ENCODE results near the gene ACTL6B. TPM values are rescaled to one million over a fixed set of nuclear protein-coding genes. Genes with fewer than 3 reads are reported as not detected.

ACTL6B gene
- total and polyA plus RNA-seq, 9 of the 15 experiments (the other 6 are each of a cell fraction or from before 2014, with no cell fraction given): not detected

GRCh38 chr7:100641463-100641859 lies 14.8 kb downstream of the ACTL6B start, which contains the start of gene TFR2 (continued):
- TF ChIP-seq SMARCC2 (IDR thresholded peaks at IDR 0.05; ENCODE audit: low read depth): peak; percentile 90
- 0 out of 2 replicates have a peak, but pooled peaks have one; percentile 63 for TF ChIP-seq RREB1 (CRISPR knock-in tag; IDR thresholded peaks at IDR 0.05)
- peak; percentile 51 for TF ChIP-seq RBFOX2 (IDR thresholded peaks at IDR 0.05; ENCODE audit: low read depth, low read length)
- TF ChIP-seq KAT7 (CRISPR knock-in tag; IDR thresholded peaks at IDR 0.05; ENCODE audit: borderline replicate concordance): no peak; the same call in 1 of the 2 replicates
- no peak for TF ChIP-seq RBM17 (IDR thresholded peaks at IDR 0.05; ENCODE audit: borderline replicate concordance, low read depth, low read length)
- TF ChIP-seq BRD9 (IDR thresholded peaks at IDR 0.05; ENCODE audit: low read depth, partially characterized antibody): peak; percentile 49
- peak; percentile 58; the same call in 1 of the 2 replicates for TF ChIP-seq THAP12 (CRISPR knock-in tag; IDR thresholded peaks at IDR 0.05)
- 0 out of 2 replicates have a peak, but pooled peaks have one; percentile 19 for TF ChIP-seq E2F3 (CRISPR knock-in tag; IDR thresholded peaks at IDR 0.05)
- peak; percentile 66; the same call in 1 of the 2 replicates for TF ChIP-seq ZNF584 (CRISPR knock-in tag; IDR thresholded peaks at IDR 0.05; ENCODE audit: low read depth)
- peak; percentile 57; the same call in 1 of the 2 replicates for TF ChIP-seq KLF13 (tag; IDR thresholded peaks at IDR 0.05; ENCODE audit: borderline replicate concordance, low read depth)
- peak; percentile 62 for TF ChIP-seq ZKSCAN1 (IDR thresholded peaks at IDR 0.05; ENCODE audit: low read depth, low read length)
- TF ChIP-seq CREB1 (IDR thresholded peaks at IDR 0.05): peak; percentile 54; the same call in 1 of the 2 replicates
- TF ChIP-seq CREB1 (CRISPR knock-in tag; IDR thresholded peaks at IDR 0.05): no peak
- peak; percentile 99 for TF ChIP-seq EP300 (IDR thresholded peaks at IDR 0.05; ENCODE audit: low read length)
- 0 out of 2 replicates have a peak, but pooled peaks have one; percentile 32 for TF ChIP-seq HMBOX1 (IDR thresholded peaks at IDR 0.05)
- peak; percentile 98 for TF ChIP-seq TCF3 (CRISPR knock-in tag; IDR thresholded peaks at IDR 0.05)
- TF ChIP-seq ZNF449 (CRISPR knock-in tag; IDR thresholded peaks at IDR 0.05): peak; percentile 53; the same call in 1 of the 2 replicates

All from K562 (cell line).